GM19455 (cell line): Measurements from ENCODE around the gene QRSL1.
"Not testable (repeated sequence)": the region's sequence is repeated elsewhere in the genome, so short reads cannot be mapped to it uniquely, and the experiment has no call there.

Experiments
- ATAC-seq: cut with Tn5 transposase; IDR thresholded peaks from one replicate; pipeline ENCODE4 v1.9.1; 2021; ENCODE audit not compliant: unreplicated experiment

The QRSL1 gene

GRCh38 chr6:106629103-106629858, at the start of gene QRSL1, which contains the start of gene RTN4IP1:
QRSL1 (plus strand) TSS chr6:106629578; CDS start chr6:106629682, 104 bp downstream.
RTN4IP1 (minus strand) TSS chr6:106629498; CDS start chr6:106629021, 477 bp downstream.
- ATAC-seq, result peak; percentile 87

GRCh38 chr6:106581468-106581867, 47.9 kb upstream of the QRSL1 start:
- no peak for ATAC-seq

GRCh38 chr6:106586815-106587415, 42.5 kb upstream of the QRSL1 start:
- ATAC-seq, result no peak

- ATAC-seq, result not testable (repeated sequence)
These were observed 40.4 kb upstream of the QRSL1 start for GRCh38 chr6:106588937-106589336.

GRCh38 chr6:106591111-106591825, 38.1 kb upstream of the QRSL1 start:
- no peak for ATAC-seq

- ATAC-seq, result no peak
These were observed 29.9 kb upstream of the QRSL1 start for GRCh38 chr6:106599440-106599839.

- ATAC-seq, result no peak
These were observed 29.0 kb upstream of the QRSL1 start for GRCh38 chr6:106600329-106600728.

- ATAC-seq, result peak; percentile 72
These were observed 21.2 kb upstream of the QRSL1 start for GRCh38 chr6:106608080-106608668.

- no peak for ATAC-seq
These were observed 19.7 kb upstream of the QRSL1 start for GRCh38 chr6:106609699-106610098.

GRCh38 chr6:106611030-106611429, 18.3 kb upstream of the QRSL1 start:
- ATAC-seq, result no peak

GRCh38 chr6:106612671-106613416, 16.5 kb upstream of the QRSL1 start:
- ATAC-seq, result no peak

GRCh38 chr6:106613590-106613989, 15.8 kb upstream of the QRSL1 start:
- ATAC-seq, result no peak

- ATAC-seq, result no peak
These were observed 15.2 kb upstream of the QRSL1 start for GRCh38 chr6:106614166-106614565.

- no peak for ATAC-seq
These were observed 14.7 kb upstream of the QRSL1 start for GRCh38 chr6:106614592-106615257.

- ATAC-seq, result no peak
These were observed 12.1 kb upstream of the QRSL1 start for GRCh38 chr6:106617302-106617701.

- ATAC-seq, result no peak
These were observed 11.5 kb upstream of the QRSL1 start for GRCh38 chr6:106617857-106618256.

- no peak for ATAC-seq
These were observed 11.1 kb upstream of the QRSL1 start for GRCh38 chr6:106618324-106618723.

- no peak for ATAC-seq
These were observed 10.2 kb upstream of the QRSL1 start for GRCh38 chr6:106619223-106619622.

GRCh38 chr6:106620931-106621672, 8.3 kb upstream of the QRSL1 start:
- no peak for ATAC-seq

GRCh38 chr6:106622412-106622811, 7.0 kb upstream of the QRSL1 start:
- no peak for ATAC-seq
